Panc1 (cell line): Measurements from ENCODE around the gene RNF130. TPM values are rescaled to one million over a fixed set of nuclear protein-coding genes. Genes with fewer than 3 reads are reported as not detected.

Experiments
- ATAC-seq: fragments of 200-7000 bp; cut with Tn5 transposase; 2 replicates; pipeline ENCODE4 v1.9.1; 2020; ENCODE audit warnings: mild to moderate bottlenecking, moderate library complexity
- BruUV-seq: library from RNA; stranded (reverse); fragments of 400-500 nt; replicated peaks from 2 replicates; lab custom pipeline; 2021; lab: Mats Ljungman, UMichigan
- CTCF ChIA-PET: fragments of 300-600 bp; sonication (Branson Sonifier 250); formaldehyde crosslinking; loops from one replicate; lab custom pipeline; 2022; ENCODE audit warnings: antibody characterized with exemption; lab: Charles Lee
- POLR2A ChIA-PET: fragments of 300-600 bp; sonication (Branson Sonifier 250); formaldehyde crosslinking; loops from one replicate; lab custom pipeline; 2022; ENCODE audit warnings: antibody characterized with exemption; lab: Charles Lee
- DNase-seq: peaks from one replicate; pipeline ENCODE4 v3.0.0-alpha.2; 2010; ENCODE audit warnings: low read depth, low spot score
- H3K27ac ChIP-seq: 2 replicates; pipeline ENCODE4 v1.5.1; 2011; ENCODE audit warnings: mild to moderate bottlenecking, low read length, inconsistent platforms
- H3K27me3 ChIP-seq: fragments of 200-500 bp; sonication (Bioruptor generic); 2 replicates; pipeline ENCODE4 v1.6.0; 2014; ENCODE audit warnings: low read length, inconsistent platforms; ENCODE audit not compliant: control insufficient read depth, insufficient read depth
- H3K36me3 ChIP-seq: fragments of 200-500 bp; sonication (Bioruptor generic); 2 replicates; pipeline ENCODE4 v1.5.1; 2014; ENCODE audit warnings: inconsistent platforms, mild to moderate bottlenecking, low read length, moderate library complexity; ENCODE audit not compliant: control insufficient read depth, insufficient read depth
- H3K4me1 ChIP-seq: 2 replicates; pipeline ENCODE4 v1.5.1; 2011; ENCODE audit warnings: inconsistent platforms, mild to moderate bottlenecking, low read length, moderate library complexity; ENCODE audit not compliant: control insufficient read depth, insufficient read depth
- H3K4me3 ChIP-seq, 2 experiments: 2 replicates each; pipeline ENCODE4 v1.5.1; 2011 to 2012; ENCODE audit warnings: low read depth in 2 of 2, low read length in 2 of 2, mild to moderate bottlenecking in 2 of 2, inconsistent platforms in 1 of 2, moderate library complexity in 1 of 2
- H3K9me3 ChIP-seq: fragments of 200-500 bp; sonication (Bioruptor generic); 2 replicates; pipeline ENCODE4 v1.5.1; 2014; ENCODE audit warnings: low read depth, mild to moderate bottlenecking, inconsistent platforms, low read length, moderate library complexity; ENCODE audit not compliant: control insufficient read depth, insufficient read depth
- POLR2AphosphoS5 ChIP-seq: IDR thresholded peaks from 2 replicates; pipeline ENCODE4 v1.6.1; 2012; ENCODE audit warnings: mild to moderate bottlenecking, low read depth, low read length, moderate library complexity
- SIN3A ChIP-seq: IDR thresholded peaks from 2 replicates; pipeline ENCODE4 v1.6.1; 2012; ENCODE audit warnings: low read depth, mild to moderate bottlenecking, low read length, moderate library complexity, borderline replicate concordance; ENCODE audit not compliant: insufficient read depth
- TCF7L2 ChIP-seq: IDR thresholded peaks from 2 replicates; pipeline ENCODE4 v1.6.1; 2011; ENCODE audit warnings: mild to moderate bottlenecking, low read depth, low read length, inconsistent platforms
- in situ Hi-C: cut with HindIII; loops from 2 replicates; pipeline ENCODE4 v1.10.0; 2016; ENCODE audit warnings: low sequenced_read_pairs, low pct_unique_long_range_greater_than_20kb
- intact Hi-C: fragments of 100-400 bp; cut with micrococcal nuclease; formaldehyde crosslinking; loops from one replicate; pipeline ENCODE4 v1.10.0; 2022; ENCODE audit not compliant: unreplicated experiment
- total RNA-seq: library from RNA; stranded (reverse); gene quantifications from one replicate; pipeline ENCODE4 v1.2.1, GENCODE V29; 2021; ENCODE audit not compliant: unreplicated experiment
- TF ChIP-seq, protein P1 (sequence below), 2 experiments: IDR thresholded peaks; 2 replicates each; pipeline ENCODE4 v1.6.1; 2011 to 2012; ENCODE audit warnings: low read depth in 2 of 2, control low read depth in 1 of 2, low read length in 1 of 2, mild to moderate bottlenecking in 1 of 2, moderate library complexity in 1 of 2; ENCODE audit not compliant: insufficient read depth in 1 of 2
- TF ChIP-seq, protein P2 (sequence below): fragments of 450-650 bp; IDR thresholded peaks from 2 replicates; pipeline ENCODE4 v1.5.1; 2017; ENCODE audit warnings: mild to moderate bottlenecking

The RNF130 gene
- total RNA-seq, 1 experiment from 2014 or later: 73.1 TPM

DNA sequence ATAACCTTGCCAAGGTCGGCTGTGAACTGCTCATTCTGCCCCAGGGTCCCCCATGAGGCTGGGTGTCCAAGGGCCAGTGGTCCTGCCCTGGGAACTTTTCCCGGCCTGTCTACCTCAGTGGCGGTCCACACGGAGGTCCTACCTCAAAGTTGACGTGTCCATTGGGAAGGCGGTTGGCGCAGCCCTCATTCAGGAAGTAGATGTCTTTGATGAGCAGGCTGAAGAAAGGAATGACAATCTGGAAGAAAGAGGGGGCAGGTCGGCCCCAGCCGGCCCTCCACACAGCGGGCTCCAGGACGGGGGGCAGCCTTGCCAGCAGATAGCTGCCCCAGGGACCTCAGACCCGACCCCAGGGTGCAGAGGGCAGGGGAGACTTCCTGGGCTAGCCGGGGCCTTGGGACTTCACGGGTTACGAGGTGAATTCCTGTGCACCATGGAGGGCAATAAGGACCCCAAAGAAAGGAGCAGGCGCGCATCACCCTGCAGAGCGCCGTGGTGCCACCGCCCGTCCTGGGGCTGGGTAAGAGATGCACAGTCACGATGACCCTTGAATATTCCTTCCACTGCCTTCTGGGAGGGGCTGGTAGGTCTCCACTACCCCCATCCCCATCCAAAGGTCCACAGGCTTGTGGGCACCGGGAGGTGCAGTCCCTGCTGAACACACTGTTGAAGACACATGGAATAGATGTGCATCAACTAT, 42.9 kb upstream of the RNF130 start:
- no peak for DNase-seq
- Histone ChIP-seq H3K4me1 (no peaks in the 10 kb centered on the region), H3K27me3 (no peaks in the 10 kb centered on the region), H3K36me3 (no peaks in the 10 kb centered on the region), H3K9me3 (no peaks in the 10 kb centered on the region), H3K27ac (no peak overlapping the region), H3K4me3 (no peak overlapping the region)
- BruUV-seq: no TSS peak
- intact Hi-C loops (no loop called here), in situ Hi-C loops (no loop called here)
- no peak for ATAC-seq
- ChIA-PET CTCF (no interaction called here), POLR2A (interaction anchor here (0.7 kb wide), 1 partner anchor 170 kb away, joined by 4 read pairs; no protein-coding TSS in a partner anchor)
- TF ChIP-seq, protein P1, sequence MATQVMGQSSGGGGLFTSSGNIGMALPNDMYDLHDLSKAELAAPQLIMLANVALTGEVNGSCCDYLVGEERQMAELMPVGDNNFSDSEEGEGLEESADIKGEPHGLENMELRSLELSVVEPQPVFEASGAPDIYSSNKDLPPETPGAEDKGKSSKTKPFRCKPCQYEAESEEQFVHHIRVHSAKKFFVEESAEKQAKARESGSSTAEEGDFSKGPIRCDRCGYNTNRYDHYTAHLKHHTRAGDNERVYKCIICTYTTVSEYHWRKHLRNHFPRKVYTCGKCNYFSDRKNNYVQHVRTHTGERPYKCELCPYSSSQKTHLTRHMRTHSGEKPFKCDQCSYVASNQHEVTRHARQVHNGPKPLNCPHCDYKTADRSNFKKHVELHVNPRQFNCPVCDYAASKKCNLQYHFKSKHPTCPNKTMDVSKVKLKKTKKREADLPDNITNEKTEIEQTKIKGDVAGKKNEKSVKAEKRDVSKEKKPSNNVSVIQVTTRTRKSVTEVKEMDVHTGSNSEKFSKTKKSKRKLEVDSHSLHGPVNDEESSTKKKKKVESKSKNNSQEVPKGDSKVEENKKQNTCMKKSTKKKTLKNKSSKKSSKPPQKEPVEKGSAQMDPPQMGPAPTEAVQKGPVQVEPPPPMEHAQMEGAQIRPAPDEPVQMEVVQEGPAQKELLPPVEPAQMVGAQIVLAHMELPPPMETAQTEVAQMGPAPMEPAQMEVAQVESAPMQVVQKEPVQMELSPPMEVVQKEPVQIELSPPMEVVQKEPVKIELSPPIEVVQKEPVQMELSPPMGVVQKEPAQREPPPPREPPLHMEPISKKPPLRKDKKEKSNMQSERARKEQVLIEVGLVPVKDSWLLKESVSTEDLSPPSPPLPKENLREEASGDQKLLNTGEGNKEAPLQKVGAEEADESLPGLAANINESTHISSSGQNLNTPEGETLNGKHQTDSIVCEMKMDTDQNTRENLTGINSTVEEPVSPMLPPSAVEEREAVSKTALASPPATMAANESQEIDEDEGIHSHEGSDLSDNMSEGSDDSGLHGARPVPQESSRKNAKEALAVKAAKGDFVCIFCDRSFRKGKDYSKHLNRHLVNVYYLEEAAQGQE (IDR thresholded peaks at IDR 0.05; ENCODE audit: insufficient read depth in 1 of 2, low read depth in 2 of 2, low read length in 1 of 2): no peak
- TF ChIP-seq POLR2AphosphoS5: no peak
- no peak for TF ChIP-seq TCF7L2
- TF ChIP-seq, protein P2, sequence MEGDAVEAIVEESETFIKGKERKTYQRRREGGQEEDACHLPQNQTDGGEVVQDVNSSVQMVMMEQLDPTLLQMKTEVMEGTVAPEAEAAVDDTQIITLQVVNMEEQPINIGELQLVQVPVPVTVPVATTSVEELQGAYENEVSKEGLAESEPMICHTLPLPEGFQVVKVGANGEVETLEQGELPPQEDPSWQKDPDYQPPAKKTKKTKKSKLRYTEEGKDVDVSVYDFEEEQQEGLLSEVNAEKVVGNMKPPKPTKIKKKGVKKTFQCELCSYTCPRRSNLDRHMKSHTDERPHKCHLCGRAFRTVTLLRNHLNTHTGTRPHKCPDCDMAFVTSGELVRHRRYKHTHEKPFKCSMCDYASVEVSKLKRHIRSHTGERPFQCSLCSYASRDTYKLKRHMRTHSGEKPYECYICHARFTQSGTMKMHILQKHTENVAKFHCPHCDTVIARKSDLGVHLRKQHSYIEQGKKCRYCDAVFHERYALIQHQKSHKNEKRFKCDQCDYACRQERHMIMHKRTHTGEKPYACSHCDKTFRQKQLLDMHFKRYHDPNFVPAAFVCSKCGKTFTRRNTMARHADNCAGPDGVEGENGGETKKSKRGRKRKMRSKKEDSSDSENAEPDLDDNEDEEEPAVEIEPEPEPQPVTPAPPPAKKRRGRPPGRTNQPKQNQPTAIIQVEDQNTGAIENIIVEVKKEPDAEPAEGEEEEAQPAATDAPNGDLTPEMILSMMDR: no peak
- TF ChIP-seq SIN3A: no peak

DNA sequence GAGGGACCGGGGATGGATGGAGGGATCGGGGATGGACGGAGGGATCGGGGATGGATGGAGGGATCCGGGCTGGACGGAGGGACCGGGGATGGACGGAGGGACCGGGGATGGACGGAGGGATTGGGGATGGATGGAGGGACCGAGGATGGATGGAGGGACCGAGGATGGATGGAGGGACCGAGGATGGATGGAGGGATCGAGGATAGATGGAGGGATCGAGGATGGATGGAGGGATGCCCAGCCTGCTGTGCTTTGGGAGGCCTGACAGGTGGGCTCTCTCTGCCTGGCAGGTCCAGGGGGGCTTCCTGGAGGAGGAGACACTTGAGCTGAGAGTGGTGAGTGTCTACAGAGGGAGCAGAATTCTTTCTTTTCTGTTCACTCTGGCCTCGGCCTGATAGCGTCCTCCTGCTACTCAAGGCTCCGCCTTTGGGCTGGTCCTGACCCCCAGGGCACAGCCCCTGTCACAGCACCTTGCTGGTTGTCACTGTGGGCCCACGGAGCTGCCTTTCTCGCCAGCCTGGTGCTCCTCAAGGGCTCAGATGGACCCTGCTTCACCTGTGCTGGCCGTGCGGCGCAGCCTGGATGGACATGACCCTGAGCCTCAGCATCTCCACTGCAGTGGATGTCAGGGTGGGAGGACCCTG, 42.2 kb upstream of the RNF130 start:
- DNase-seq: no peak
- in situ Hi-C loops: no loop called here
- no TSS peak for BruUV-seq

More for the DNA sequence above, 42.2 kb upstream of the RNF130 start:
- H3K4me1 ChIP-seq: no peaks in the 10 kb centered on the region
- ChIA-PET POLR2A (no interaction called here), CTCF (no interaction called here)
- H3K4me3 ChIP-seq: no peak overlapping the region
- H3K9me3 ChIP-seq: no peaks in the 10 kb centered on the region
- intact Hi-C loops: no loop called here
- ATAC-seq: no peak
- H3K36me3 ChIP-seq: no peaks in the 10 kb centered on the region
- no peak for TF ChIP-seq SIN3A
- TF ChIP-seq, protein P2: no peak
- no peak for TF ChIP-seq TCF7L2
- TF ChIP-seq, protein P1 (IDR thresholded peaks at IDR 0.05; ENCODE audit: insufficient read depth in 1 of 2, low read depth in 2 of 2, low read length in 1 of 2): no peak
- no peak for TF ChIP-seq POLR2AphosphoS5
- no peaks in the 10 kb centered on the region for H3K27me3 ChIP-seq
- H3K27ac ChIP-seq: no peak overlapping the region
